AG04450 (cell line): ENCODE measurements around the gene CADM1. TPM values are rescaled to one million over a fixed set of nuclear protein-coding genes. Genes with fewer than 3 reads are reported as not detected.

Experiments
- CTCF ChIA-PET: fragments of 300-600, 350-600 bp; formaldehyde crosslinking; extraction: SDS; loops from one replicate; lab custom pipeline; 2022; ENCODE audit warnings: antibody characterized with exemption, inconsistent platforms; lab: Charles Lee
- POLR2A ChIA-PET: fragments of 350-600 bp; formaldehyde crosslinking; extraction: SDS; loops from one replicate; lab custom pipeline; 2021; ENCODE audit warnings: antibody characterized with exemption, inconsistent platforms; lab: Yijun Ruan, JAX
- DNase-seq: peaks from one replicate; pipeline ENCODE4 v3.0.0-alpha.2; 2011; ENCODE audit warnings: low read depth, low spot score
- H3K27ac ChIP-seq: one replicate; pipeline ENCODE4 v1.5.1; 2012; ENCODE audit warnings: low read depth, low read length, control low read depth
- H3K27me3 ChIP-seq: one replicate; pipeline ENCODE4 v1.6.0; 2012; ENCODE audit warnings: low read length; ENCODE audit not compliant: control insufficient read depth, insufficient read depth
- H3K4me3 ChIP-seq: 2 replicates; pipeline ENCODE4 v1.5.1; 2011; ENCODE audit warnings: mild to moderate bottlenecking, low read depth, low read length, control low read depth
- H3K9me3 ChIP-seq: 2 replicates; pipeline ENCODE4 v1.5.1; 2012; ENCODE audit warnings: low read length; ENCODE audit not compliant: control insufficient read depth, insufficient read depth
- polyA plus RNA-seq: library from polyadenylated mRNA; depleted of rRNA; stranded (reverse); fragments of >200 nt; gene quantifications from 2 replicates; pipeline ENCODE4 v1.2.3, GENCODE V29; 2011
- TF ChIP-seq, protein P1 (sequence below): IDR thresholded peaks from 2 replicates; pipeline ENCODE4 v1.5.1; 2011; ENCODE audit warnings: low read depth, low read length, control low read depth, inconsistent platforms

The CADM1 gene
- polyA plus RNA-seq, 1 experiment = 70.7 TPM

GRCh38 chr11:115503083-115503885 is 931 bp downstream of the CADM1 start:
- CTCF ChIA-PET = interaction anchor here (0.7 to 3.1 kb wide), 11 partner anchors 10 to 315 kb away, joined by 3 to 28 read pairs (median 3); no protein-coding TSS in a partner anchor
- H3K4me3 ChIP-seq = peak overlapping the region; percentile 91
- POLR2A ChIA-PET = interaction anchor here (0.8 to 1.0 kb wide), 3 partner anchors 168 to 402 kb away, joined by 3 to 7 read pairs (median 3); no protein-coding TSS in a partner anchor
- no peak overlapping the region for H3K27ac ChIP-seq
- peaks cover 13% of the 10 kb centered on the region for H3K27me3 ChIP-seq
- DNase-seq = no peak
- TF ChIP-seq, protein P1, sequence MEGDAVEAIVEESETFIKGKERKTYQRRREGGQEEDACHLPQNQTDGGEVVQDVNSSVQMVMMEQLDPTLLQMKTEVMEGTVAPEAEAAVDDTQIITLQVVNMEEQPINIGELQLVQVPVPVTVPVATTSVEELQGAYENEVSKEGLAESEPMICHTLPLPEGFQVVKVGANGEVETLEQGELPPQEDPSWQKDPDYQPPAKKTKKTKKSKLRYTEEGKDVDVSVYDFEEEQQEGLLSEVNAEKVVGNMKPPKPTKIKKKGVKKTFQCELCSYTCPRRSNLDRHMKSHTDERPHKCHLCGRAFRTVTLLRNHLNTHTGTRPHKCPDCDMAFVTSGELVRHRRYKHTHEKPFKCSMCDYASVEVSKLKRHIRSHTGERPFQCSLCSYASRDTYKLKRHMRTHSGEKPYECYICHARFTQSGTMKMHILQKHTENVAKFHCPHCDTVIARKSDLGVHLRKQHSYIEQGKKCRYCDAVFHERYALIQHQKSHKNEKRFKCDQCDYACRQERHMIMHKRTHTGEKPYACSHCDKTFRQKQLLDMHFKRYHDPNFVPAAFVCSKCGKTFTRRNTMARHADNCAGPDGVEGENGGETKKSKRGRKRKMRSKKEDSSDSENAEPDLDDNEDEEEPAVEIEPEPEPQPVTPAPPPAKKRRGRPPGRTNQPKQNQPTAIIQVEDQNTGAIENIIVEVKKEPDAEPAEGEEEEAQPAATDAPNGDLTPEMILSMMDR = peak; percentile 62
- no peaks in the 10 kb centered on the region; the same call in 1 of the 2 replicates for H3K9me3 ChIP-seq

DNA sequence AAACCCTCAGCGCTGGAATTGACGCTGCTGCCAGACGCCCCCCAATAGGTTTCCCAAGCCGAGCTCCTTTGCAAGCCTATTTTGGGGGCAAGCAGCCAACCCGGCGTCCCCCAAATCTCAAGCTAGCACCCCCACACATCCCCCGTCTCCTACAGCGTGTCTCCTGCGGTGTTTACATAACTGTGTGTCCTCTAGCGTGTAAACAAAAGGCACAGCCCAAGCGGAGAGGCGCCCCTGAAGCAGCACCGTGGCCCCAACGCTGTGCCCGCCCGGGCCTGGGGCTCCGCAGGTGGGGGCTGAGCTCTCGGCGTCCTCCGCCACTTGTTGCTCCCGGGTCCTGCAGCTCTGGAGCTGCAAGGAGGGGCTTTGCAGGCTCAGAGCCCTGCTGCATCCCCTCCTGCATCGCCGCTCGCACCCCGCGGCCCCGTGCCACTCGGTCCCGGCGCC is 1.6 kb downstream of the CADM1 start:
- no peak overlapping the region for H3K27ac ChIP-seq
- peak overlapping the region; percentile 91 for H3K4me3 ChIP-seq
- no peak for DNase-seq
- ChIA-PET CTCF (interaction anchor here (0.7 to 3.1 kb wide), 11 partner anchors 10 to 316 kb away, joined by 3 to 28 read pairs (median 3); no protein-coding TSS in a partner anchor), POLR2A (interaction anchor here (0.8 to 1.0 kb wide), 3 partner anchors 168 to 403 kb away, joined by 3 to 7 read pairs (median 3); no protein-coding TSS in a partner anchor)
- TF ChIP-seq, protein P1 = no peak
- no peaks in the 10 kb centered on the region; the same call in 1 of the 2 replicates for H3K9me3 ChIP-seq
- H3K27me3 ChIP-seq = peaks cover 9% of the 10 kb centered on the region

GRCh38 chr11:115501893-115502589 is 2.2 kb downstream of the CADM1 start:
- Histone ChIP-seq H3K27ac (no peak overlapping the region), H3K9me3 (no peaks in the 10 kb centered on the region; the same call in 1 of the 2 replicates), H3K27me3 (peaks cover 6% of the 10 kb centered on the region), H3K4me3 (peak overlapping the region; percentile 91)
- ChIA-PET CTCF (interaction anchor here (0.6 to 3.1 kb wide), 13 partner anchors 9 to 332 kb away, joined by 3 to 28 read pairs (median 3); no protein-coding TSS in a partner anchor), POLR2A (interaction anchor here (0.9 kb wide), 1 partner anchor 222 kb away, joined by 3 read pairs; no protein-coding TSS in a partner anchor)
- DNase-seq = no peak
- TF ChIP-seq, protein P1 = no peak

GRCh38 chr11:115501502-115501892 is 2.7 kb downstream of the CADM1 start:
- Histone ChIP-seq H3K9me3 (no peaks in the 10 kb centered on the region; the same call in 1 of the 2 replicates), H3K27me3 (peaks cover 3% of the 10 kb centered on the region), H3K27ac (no peak overlapping the region), H3K4me3 (no peak overlapping the region)
- TF ChIP-seq, protein P1 = no peak
- CTCF ChIA-PET = interaction anchor here (0.6 to 3.1 kb wide), 6 partner anchors 13 to 333 kb away, joined by 3 to 28 read pairs (median 4); no protein-coding TSS in a partner anchor
- no peak for DNase-seq
- POLR2A ChIA-PET = no interaction called here
